GM18870 (cell line): ENCODE data around the gene ROCK2.
"Not testable (repeated sequence)": the region's sequence is repeated elsewhere in the genome, so short reads cannot be mapped to it uniquely, and the experiment has no call there.

ENCODE experiments used
- ATAC-seq: cut with Tn5 transposase; IDR thresholded peaks from one replicate; pipeline ENCODE4 v1.9.1; 2021; ENCODE audit warnings: moderate library complexity; ENCODE audit not compliant: unreplicated experiment

Gene ROCK2

DNA sequence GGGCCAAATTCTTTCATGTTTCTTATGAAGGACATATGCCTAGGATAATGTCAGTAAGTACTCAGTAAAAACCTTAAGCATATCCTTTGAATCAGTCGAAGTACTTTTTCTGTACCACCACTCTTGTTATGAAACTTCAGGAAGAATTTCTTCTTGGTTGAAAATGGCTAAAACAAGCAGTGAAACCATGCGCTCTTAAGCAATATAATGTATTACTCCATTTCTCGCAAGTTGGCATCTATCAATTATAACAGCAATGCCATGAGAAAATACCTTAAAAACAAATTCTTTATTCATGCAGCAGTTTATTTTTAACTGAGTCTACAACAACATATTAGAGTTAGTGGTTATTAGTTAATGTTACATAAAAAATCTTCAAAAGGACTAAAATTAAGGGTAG lies 148.2 kb downstream of the ROCK2 start:
- ATAC-seq: no peak

- ATAC-seq: no peak
Observed at GRCh38 chr2:11187731-11188130, 156.7 kb downstream of the ROCK2 start.

GRCh38 chr2:11187083-11187619 lies 157.3 kb downstream of the ROCK2 start:
- ATAC-seq: no peak

DNA sequence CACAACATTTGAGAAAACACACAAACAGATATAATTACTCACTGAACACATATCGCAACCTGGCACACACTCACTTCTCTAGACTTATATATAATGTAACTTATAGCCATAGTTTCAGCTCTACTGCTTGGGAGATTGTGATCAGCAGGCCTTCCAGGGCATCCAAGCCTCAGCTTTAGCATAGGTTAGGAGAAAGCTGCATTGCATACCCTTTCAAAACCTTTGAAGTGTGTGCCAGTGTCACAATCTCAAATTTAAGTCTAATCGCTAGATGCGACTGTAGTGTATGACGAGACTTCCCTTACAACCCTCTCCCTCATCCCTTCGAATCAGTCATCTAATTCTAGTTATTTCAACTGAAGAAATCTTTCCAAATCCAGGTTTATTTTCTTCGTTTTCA lies 158.3 kb downstream of the ROCK2 start:
- ATAC-seq: no peak

DNA sequence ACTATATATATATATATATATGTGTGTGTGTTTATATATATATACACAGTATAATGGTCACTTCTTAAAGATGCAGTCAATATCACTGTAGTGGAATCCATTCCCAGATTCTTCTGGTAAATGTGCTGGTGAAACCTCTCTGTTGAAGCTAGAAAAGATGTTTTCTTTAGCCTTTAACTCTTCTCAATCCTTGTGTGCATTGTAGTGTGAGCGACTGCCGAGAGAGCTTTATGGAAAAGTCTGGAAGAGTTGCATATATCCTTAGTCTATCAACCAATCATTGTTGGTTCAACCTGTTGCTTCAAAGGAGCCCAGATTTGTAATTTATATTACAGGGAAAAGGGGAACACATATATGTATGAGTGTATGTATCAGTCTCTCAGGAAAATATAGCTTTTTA lies 161.5 kb downstream of the ROCK2 start:
- ATAC-seq: no peak

DNA sequence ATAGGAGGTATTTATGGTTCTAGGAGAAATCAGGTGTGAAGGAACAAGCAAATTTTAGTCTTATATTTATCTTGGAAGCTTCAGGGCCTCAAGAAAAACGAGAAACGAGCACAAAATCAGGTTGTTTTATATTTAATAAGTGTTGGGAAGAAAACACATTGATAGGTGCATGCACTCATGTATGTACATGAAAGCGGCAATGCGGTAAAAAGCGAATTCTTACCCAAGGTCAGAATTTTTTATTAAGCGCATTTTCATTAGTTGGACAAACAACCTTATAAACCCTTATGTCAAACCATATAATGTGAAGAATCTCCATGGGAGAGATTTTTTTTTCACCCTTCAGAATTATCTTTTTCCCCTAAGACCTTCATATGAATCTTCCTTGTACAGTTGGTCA lies 163.8 kb downstream of the ROCK2 start:
- no peak for ATAC-seq

DNA sequence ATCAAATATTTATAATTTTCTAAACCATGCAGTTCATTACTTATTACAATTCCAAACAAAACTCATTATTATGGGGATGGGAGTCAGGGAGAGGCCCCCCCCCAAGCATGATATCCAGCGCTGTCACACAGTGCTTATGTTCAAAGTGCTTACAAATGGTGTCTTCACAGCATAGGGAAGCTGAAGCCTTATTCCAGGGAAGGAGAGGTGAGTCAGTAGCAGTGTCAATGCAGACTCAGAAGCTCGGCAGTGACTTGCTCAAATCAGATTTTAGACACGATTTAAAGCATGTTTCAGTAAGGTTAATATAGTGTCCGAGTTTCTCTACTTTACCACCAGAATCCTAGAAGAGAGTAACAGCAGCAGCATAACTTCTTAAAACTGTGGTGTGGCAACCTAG lies 164.5 kb downstream of the ROCK2 start:
- ATAC-seq: no peak

DNA sequence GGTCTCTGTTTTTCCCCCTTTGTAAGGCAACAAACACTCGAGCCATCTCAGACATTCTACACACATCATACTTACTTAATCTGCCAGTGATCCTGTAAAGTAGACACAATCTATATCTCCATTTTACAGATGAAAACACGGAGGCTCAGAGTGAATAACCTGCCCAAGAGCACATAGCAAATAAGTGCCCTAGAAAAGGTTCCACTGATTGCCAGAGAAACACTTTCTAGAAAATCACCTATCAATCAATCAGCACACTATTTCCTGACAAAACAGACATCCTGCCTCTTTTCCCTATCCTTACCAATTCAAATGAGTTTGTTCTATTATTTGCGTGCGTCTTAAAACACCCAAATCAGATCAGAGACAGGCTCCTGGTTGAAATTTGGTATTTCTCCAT lies 165.2 kb downstream of the ROCK2 start:
- ATAC-seq: no peak

DNA sequence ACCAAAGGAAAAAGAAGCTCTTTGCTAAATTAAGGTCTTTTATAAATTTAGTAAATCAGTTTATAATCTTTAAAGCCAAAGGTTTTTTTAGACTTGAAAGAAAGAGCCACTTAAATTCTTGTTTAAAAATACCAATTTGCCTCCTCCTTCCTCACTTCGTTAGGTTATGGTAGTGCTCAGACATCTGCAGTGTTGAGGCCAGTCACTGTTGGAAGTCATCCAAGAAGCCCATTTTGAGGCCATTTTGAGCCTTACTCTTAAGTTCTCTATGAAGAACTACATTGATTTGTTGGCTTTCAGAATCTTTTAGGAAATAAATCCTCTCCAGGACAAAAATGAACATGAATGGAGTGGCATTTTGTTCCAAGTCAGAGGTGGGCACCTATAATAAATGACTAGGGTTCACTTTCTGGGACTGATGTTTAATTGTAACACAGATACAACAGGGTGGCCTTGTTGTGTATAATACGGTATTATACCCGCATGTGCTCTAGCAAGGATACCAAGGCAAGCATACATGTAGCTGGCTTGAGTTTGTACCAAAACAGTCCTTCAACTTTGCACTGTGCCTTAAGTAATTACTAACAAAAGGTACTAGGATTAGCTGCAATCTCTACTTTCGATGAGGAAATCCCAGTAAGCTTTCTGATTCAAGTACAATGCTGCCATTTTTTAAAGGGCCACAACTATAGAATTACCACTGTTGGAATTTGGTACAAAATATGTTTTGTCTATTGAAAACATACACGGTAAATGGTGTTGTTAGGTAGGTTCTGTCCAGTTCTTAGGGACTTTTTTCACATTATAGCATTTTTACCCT lies 166.4 kb downstream of the ROCK2 start:
- ATAC-seq: no peak

DNA sequence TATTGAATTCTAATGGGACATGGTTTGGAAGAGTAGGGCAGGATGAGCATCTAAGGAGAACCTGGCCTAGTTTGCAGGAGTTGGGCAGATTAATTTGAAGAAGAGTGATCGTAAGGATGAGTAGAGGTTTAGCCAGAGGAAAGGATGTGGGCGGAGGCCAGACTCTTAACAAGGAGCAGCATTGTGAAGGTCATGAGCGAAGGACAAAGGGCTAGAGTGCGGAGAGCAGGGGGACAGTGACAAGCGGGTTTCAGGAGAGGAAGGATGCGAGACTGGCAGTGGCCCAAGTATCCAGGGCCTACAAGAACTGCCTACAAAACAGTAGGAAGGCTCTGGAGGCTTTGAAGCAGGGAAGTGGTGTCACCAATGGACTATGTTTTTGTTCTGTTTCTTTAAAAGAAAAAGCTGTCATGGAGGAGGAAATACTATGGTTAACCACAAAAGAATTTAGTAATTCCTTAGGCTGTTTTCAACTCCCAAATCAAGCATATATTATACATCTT lies 169.1 kb downstream of the ROCK2 start:
- no peak for ATAC-seq

- ATAC-seq: no peak
Observed at GRCh38 chr2:11174222-11174621, 170.2 kb downstream of the ROCK2 start.

GRCh38 chr2:11169333-11169732 lies 175.1 kb downstream of the ROCK2 start:
- ATAC-seq: no peak

- no peak for ATAC-seq
Observed at GRCh38 chr2:11168488-11168887, 175.9 kb downstream of the ROCK2 start.

GRCh38 chr2:11166476-11166875 lies 178.0 kb downstream of the ROCK2 start:
- ATAC-seq: no peak

DNA sequence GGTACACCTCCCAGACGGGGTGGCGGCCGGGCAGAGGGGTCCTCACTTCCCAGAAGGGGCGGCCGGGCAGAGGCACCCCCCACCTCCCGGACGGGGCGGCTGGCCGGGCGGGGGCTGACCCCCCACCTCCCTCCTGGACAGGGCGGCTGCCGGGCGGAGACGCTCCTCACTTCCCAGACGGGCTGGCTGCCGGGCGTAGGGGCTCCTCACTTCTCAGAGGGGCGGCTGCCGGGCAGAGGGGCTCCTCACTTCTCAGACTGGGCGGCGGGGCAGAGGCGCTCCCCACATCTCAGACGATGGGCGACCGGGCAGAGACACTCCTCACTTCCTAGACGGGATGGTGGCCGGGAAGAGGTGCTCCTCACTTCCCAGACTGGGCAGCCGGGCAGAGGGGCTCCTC lies 179.4 kb downstream of the ROCK2 start:
- not testable (repeated sequence) for ATAC-seq

GRCh38 chr2:11163439-11164317 lies 180.8 kb downstream of the ROCK2 start:
- ATAC-seq: no peak

DNA sequence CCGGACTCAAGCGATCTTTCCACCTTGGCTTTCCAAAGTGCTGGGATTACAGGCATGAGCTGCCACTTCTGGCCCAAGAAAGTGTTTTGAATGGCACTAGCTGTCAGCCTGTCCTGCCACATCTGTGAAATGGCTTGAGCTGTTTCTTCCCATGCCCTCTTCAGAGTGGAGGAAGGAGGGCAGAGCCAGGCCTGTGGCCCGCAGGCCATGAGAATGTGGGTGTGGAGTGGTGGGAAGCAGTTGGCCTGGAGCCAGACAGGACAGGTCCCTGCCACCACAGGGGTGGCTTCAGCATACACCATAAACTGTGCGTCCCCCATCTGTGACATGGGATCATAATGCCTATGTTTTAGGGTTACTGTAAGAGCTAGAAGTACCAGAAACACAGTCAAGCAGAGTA lies 182.7 kb downstream of the ROCK2 start:
- no peak for ATAC-seq

DNA sequence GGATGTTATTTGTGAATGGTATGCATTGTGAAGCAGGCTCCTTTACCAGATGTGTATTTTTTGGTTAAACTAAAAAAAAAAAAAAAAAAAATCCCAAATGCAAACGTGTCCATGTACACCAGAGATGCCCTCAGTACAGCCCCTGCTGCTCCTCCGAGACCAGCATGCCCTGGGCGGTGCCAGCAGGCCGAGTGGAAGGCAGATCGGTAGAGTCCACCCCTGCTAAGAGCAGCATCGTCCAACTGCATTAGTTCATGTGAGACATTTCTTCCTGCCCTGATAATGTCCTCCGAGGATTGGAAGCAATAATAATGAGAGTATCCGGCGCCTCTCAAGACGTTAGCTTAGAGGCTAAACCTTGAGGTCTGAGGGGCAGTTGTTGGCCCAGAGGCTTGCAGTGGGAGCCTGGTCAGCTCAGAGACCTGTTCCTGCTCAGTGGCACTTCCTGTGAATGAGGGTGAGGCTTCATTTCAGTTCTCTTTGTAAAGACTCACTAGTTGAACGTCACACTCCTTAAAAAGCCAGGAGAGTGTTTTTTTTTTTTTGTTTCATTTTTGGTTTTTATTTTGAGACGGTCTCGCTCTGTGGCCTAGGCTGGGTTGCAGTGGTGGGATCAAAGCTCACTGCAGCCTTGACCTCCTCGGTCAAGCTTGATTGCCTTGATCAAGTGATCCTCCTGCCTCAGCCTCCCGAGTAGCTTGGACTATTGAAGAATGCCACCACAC lies 183.5 kb downstream of the ROCK2 start:
- peak; percentile 74 for ATAC-seq

DNA sequence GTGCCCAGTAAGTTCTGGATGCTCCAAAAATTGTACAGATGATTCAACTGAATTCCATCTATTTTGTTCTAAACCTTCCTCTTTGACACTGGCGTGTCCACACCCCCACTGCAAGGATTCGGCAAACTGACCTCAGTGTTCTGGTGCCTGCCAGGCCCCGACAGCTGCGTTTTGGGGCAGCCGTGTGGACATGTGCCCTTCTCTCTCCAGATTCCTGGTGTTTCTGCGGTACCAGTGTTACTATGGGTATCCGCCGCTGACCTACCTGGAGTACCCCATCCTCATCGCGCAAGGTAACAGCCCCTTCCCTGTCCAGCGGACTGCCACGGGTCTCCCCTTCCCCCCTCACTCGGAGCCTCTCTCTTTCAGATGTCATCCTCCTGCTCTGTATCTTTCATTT lies 184.2 kb downstream of the ROCK2 start:
- no peak for ATAC-seq

- ATAC-seq: no peak
Observed at GRCh38 chr2:11159574-11160170, 184.8 kb downstream of the ROCK2 start.
